ENCODE data around the gene PCSK2. TPM values are rescaled to one million over a fixed set of nuclear protein-coding genes. Genes with fewer than 3 reads are reported as not detected.

PCSK2 gene
- polyA plus RNA-seq, 3 donors = not detected

GRCh38 chr20:17406051-17406590, 179.3 kb downstream of the PCSK2 start:
- no peaks in the 10 kb centered on the region for H3K4me1 Mint-ChIP-seq
- Histone ChIP-seq H4K20me1 (ENCODE audit: insufficient read depth, low read length) (no peaks in the 10 kb centered on the region), H3K4me2 (replicated peaks; ENCODE audit: extremely low read depth, low read length, poor library complexity, severe bottlenecking) (no peak overlapping the region), H3K27ac (ENCODE audit: low read depth in 1 of 2, low read length in 2 of 2) (no peak overlapping the region), H3K9ac (ENCODE audit: insufficient read depth, low read length, poor library complexity, severe bottlenecking) (no peak overlapping the region), H3K79me2 (ENCODE audit: insufficient read depth, low read length) (no peaks in the 10 kb centered on the region), H3K27me3 (ENCODE audit: control insufficient read depth in 2 of 2, insufficient read depth in 2 of 2, low read length in 2 of 2) (no peaks in the 10 kb centered on the region), H3K9me3 (replicated peaks in 1 of 2; ENCODE audit: control insufficient read depth in 1 of 2, insufficient read depth in 1 of 2, low read length in 2 of 2) (no peaks in the 10 kb centered on the region), H3K4me3 (replicated peaks in 1 of 3; ENCODE audit: low read depth in 2 of 3, low read length in 3 of 3) (no peak overlapping the region), H3K36me3 (replicated peaks in 1 of 2; ENCODE audit: control insufficient read depth in 1 of 2, insufficient read depth in 2 of 2, low read length in 2 of 2) (no peaks in the 10 kb centered on the region), H3K4me1 (ENCODE audit: control insufficient read depth in 1 of 2, insufficient read depth in 2 of 2, low read length in 2 of 2) (no peaks in the 10 kb centered on the region), H2AFZ (ENCODE audit: insufficient read depth, low read depth, low read length, poor library complexity, severe bottlenecking) (no peak overlapping the region)
- H3K36me3 Mint-ChIP-seq = no peaks in the 10 kb centered on the region
- H3K27me3 Mint-ChIP-seq (ENCODE audit: low read depth in 3 of 3) = peaks cover 0 to 4% (median 0%) of the 10 kb centered on the region in 3 donors
- TF ChIP-seq CTCF (IDR thresholded peaks at IDR 0.05) = no peak
- H3K27ac Mint-ChIP-seq = no peak overlapping the region
- H3K9me3 Mint-ChIP-seq = peaks cover 0 to 6% (median 0%) of the 10 kb centered on the region in 7 donors
- intact Hi-C loops (cut with micrococcal nuclease) = no loop called here
- no peak for DNase-seq
- no peak overlapping the region for H3K4me3 Mint-ChIP-seq
- 92% methylated on average over 2 of the region's 3 CpGs for WGBS (ENCODE audit: insufficient coverage)

- intact Hi-C loops (cut with micrococcal nuclease) = no loop called here
Measured at GRCh38 chr20:17407550-17407949, 180.7 kb downstream of the PCSK2 start.

More at GRCh38 chr20:17407550-17407949, 180.7 kb downstream of the PCSK2 start:
- Histone ChIP-seq H3K27ac (ENCODE audit: low read depth in 1 of 2, low read length in 2 of 2) (no peak overlapping the region), H3K36me3 (replicated peaks in 1 of 2; ENCODE audit: control insufficient read depth in 1 of 2, insufficient read depth in 2 of 2, low read length in 2 of 2) (no peaks in the 10 kb centered on the region), H3K4me3 (replicated peaks in 1 of 3; ENCODE audit: low read depth in 2 of 3, low read length in 3 of 3) (no peak overlapping the region), H2AFZ (ENCODE audit: insufficient read depth, low read depth, low read length, poor library complexity, severe bottlenecking) (no peak overlapping the region), H3K4me1 (ENCODE audit: control insufficient read depth in 1 of 2, insufficient read depth in 2 of 2, low read length in 2 of 2) (no peaks in the 10 kb centered on the region), H3K79me2 (ENCODE audit: insufficient read depth, low read length) (no peaks in the 10 kb centered on the region), H3K9ac (ENCODE audit: insufficient read depth, low read length, poor library complexity, severe bottlenecking) (no peak overlapping the region), H3K9me3 (replicated peaks in 1 of 2; ENCODE audit: control insufficient read depth in 1 of 2, insufficient read depth in 1 of 2, low read length in 2 of 2) (no peaks in the 10 kb centered on the region), H4K20me1 (ENCODE audit: insufficient read depth, low read length) (no peaks in the 10 kb centered on the region), H3K27me3 (ENCODE audit: control insufficient read depth in 2 of 2, insufficient read depth in 2 of 2, low read length in 2 of 2) (no peaks in the 10 kb centered on the region), H3K4me2 (replicated peaks; ENCODE audit: extremely low read depth, low read length, poor library complexity, severe bottlenecking) (no peak overlapping the region)
- H3K27ac Mint-ChIP-seq = no peak overlapping the region
- H3K36me3 Mint-ChIP-seq = no peaks in the 10 kb centered on the region
- H3K4me1 Mint-ChIP-seq = no peaks in the 10 kb centered on the region
- no peaks in the 10 kb centered on the region for H3K27me3 Mint-ChIP-seq (ENCODE audit: low read depth in 3 of 3)
- no peak overlapping the region for H3K4me3 Mint-ChIP-seq
- 87% methylated on average over 3 of the region's 5 CpGs for WGBS (ENCODE audit: insufficient coverage)
- no peak for TF ChIP-seq CTCF (IDR thresholded peaks at IDR 0.05)
- DNase-seq = no peak
- peaks cover 0 to 6% (median 0%) of the 10 kb centered on the region in 7 donors for H3K9me3 Mint-ChIP-seq

Measured in CD14-positive monocyte (primary cell).